ENCODE results near the gene CCDC154. TPM values are rescaled to one million over a fixed set of nuclear protein-coding genes. Genes with fewer than 3 reads are reported as not detected.
"Not testable (repeated sequence)": the region's sequence is repeated elsewhere in the genome, so short reads cannot be mapped to it uniquely, and the experiment has no call there.

CCDC154 gene
- total RNA-seq, 1 experiment from 2014 or later: not detected

GRCh38 chr16:1455190-1456171 lies 11.1 kb upstream of the CCDC154 start:
- DNase-seq (ENCODE audit: low read depth): no peak

- no peak for DNase-seq (ENCODE audit: low read depth)
Observed at GRCh38 chr16:1454561-1454960, 10.2 kb upstream of the CCDC154 start.

GRCh38 chr16:1453316-1453715 lies 9.0 kb upstream of the CCDC154 start:
- no peak for DNase-seq (ENCODE audit: low read depth)

- no peak for DNase-seq (ENCODE audit: low read depth)
Observed at GRCh38 chr16:1452530-1452929, 8.2 kb upstream of the CCDC154 start.

GRCh38 chr16:1451702-1452392 lies 7.5 kb upstream of the CCDC154 start:
- DNase-seq (ENCODE audit: low read depth): no peak

- DNase-seq (ENCODE audit: low read depth): no peak
Observed at GRCh38 chr16:1450841-1451240, 6.5 kb upstream of the CCDC154 start.

- no peak for DNase-seq (ENCODE audit: low read depth)
Observed at GRCh38 chr16:1450218-1450617, 5.9 kb upstream of the CCDC154 start.

- no peak for DNase-seq (ENCODE audit: low read depth)
Observed at GRCh38 chr16:1449201-1449788, 4.9 kb upstream of the CCDC154 start.

- DNase-seq (ENCODE audit: low read depth): no peak
Observed at GRCh38 chr16:1448536-1449116, 4.3 kb upstream of the CCDC154 start.

GRCh38 chr16:1447965-1448364 lies 3.6 kb upstream of the CCDC154 start:
- no peak for DNase-seq (ENCODE audit: low read depth)

- DNase-seq (ENCODE audit: low read depth): no peak
Observed at GRCh38 chr16:1446296-1447080, 2.1 kb upstream of the CCDC154 start.

GRCh38 chr16:1445518-1446203 lies 1.3 kb upstream of the CCDC154 start:
- no peak for DNase-seq (ENCODE audit: low read depth)

- no peak for DNase-seq (ENCODE audit: low read depth)
Observed at GRCh38 chr16:1444730-1445517, 568 bp upstream of the CCDC154 start.

- no peak for DNase-seq (ENCODE audit: low read depth)
Observed at GRCh38 chr16:1443403-1443973, 868 bp downstream of the CCDC154 start.

GRCh38 chr16:1442697-1443096 lies 1.7 kb downstream of the CCDC154 start:
- DNase-seq (ENCODE audit: low read depth): no peak

GRCh38 chr16:1441391-1441829 lies 2.9 kb downstream of the CCDC154 start:
- no peak for DNase-seq (ENCODE audit: low read depth)

- DNase-seq (ENCODE audit: low read depth): not testable (repeated sequence)
Observed at GRCh38 chr16:1439699-1440074, 4.7 kb downstream of the CCDC154 start.

- DNase-seq (ENCODE audit: low read depth): no peak
Observed at GRCh38 chr16:1439058-1439698, 5.2 kb downstream of the CCDC154 start.

All from RPMI7951 (cell line).